GM12874 (cell line): ENCODE results near the gene CSNK1D.

ENCODE experiments used
- TF ChIP-seq, protein P1 (sequence below): IDR thresholded peaks from 2 replicates; pipeline ENCODE4 v1.5.1; 2011; ENCODE audit warnings: low read depth, mild to moderate bottlenecking, control low read depth, low read length, moderate library complexity; ENCODE audit not compliant: insufficient read depth

CSNK1D gene

DNA sequence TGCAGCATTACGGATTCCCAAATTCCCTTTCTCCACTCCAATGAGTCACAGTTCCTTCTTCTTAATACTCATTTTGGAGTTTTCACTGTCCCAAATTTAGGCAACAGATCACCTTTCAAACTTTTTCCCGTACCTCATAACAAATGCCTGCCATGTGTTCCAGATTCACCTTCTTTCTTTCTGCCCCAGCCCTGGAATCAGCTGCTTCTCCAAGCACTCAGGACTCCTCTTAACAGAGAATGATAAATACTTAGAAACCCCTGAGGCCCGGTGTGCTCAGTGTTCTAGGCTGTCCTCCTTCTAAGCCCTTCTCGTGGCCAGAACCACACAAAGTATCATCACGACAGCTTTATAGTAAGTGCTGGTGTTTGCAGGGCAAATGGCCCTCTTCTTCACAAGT is 14.9 kb downstream of the CSNK1D start:
- TF ChIP-seq, protein P1, sequence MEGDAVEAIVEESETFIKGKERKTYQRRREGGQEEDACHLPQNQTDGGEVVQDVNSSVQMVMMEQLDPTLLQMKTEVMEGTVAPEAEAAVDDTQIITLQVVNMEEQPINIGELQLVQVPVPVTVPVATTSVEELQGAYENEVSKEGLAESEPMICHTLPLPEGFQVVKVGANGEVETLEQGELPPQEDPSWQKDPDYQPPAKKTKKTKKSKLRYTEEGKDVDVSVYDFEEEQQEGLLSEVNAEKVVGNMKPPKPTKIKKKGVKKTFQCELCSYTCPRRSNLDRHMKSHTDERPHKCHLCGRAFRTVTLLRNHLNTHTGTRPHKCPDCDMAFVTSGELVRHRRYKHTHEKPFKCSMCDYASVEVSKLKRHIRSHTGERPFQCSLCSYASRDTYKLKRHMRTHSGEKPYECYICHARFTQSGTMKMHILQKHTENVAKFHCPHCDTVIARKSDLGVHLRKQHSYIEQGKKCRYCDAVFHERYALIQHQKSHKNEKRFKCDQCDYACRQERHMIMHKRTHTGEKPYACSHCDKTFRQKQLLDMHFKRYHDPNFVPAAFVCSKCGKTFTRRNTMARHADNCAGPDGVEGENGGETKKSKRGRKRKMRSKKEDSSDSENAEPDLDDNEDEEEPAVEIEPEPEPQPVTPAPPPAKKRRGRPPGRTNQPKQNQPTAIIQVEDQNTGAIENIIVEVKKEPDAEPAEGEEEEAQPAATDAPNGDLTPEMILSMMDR = no peak

DNA sequence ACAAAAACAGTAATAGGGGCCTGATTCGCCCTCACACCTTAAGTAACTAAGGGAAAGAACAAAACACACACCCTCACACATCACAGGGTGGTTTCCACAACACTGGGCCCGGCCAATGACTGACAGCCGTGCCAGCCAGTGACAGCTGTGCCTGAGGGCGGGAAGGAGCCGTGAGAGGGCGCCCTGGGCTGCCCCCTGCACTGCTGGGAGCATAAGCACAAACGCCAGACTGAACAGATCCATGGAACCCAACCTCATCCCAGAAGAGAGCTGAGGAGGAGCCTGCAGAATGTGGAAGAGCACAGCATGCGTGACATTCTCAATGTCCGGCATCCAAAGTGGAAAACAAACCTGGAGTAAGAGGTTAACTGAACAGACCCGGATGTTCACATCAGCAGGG is 16.0 kb downstream of the CSNK1D start:
- TF ChIP-seq, protein P1 = no peak

DNA sequence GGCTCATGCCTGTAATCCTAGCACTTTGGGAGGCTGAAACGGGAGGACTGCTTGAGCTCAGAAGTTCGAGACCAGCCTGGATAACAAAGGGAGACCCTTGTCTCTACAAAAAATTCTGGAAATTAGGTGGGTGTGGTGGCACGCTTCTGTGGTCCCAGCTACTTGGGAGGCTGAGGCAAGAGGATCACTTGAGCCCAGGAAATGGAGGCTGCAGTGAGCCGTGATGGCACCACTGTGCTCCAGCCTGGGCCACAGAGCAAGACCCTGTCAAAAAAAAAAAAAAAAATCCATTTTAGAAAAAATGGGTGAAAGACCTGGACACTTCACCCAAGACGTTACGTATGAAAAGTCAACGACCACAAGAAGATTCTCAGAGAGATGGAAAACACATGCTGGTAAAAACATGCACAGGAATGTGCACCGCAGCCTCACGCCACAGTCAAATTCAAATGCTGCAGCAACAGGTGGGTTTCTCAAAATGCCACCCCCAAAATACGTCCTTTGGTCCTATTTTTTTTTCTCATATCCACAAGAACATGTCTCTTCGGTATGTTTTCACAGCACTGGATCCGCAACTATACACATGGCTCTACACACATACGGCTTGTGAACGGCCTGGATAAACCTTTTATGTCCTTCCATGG is 17.1 kb downstream of the CSNK1D start:
- TF ChIP-seq, protein P1 = no peak

DNA sequence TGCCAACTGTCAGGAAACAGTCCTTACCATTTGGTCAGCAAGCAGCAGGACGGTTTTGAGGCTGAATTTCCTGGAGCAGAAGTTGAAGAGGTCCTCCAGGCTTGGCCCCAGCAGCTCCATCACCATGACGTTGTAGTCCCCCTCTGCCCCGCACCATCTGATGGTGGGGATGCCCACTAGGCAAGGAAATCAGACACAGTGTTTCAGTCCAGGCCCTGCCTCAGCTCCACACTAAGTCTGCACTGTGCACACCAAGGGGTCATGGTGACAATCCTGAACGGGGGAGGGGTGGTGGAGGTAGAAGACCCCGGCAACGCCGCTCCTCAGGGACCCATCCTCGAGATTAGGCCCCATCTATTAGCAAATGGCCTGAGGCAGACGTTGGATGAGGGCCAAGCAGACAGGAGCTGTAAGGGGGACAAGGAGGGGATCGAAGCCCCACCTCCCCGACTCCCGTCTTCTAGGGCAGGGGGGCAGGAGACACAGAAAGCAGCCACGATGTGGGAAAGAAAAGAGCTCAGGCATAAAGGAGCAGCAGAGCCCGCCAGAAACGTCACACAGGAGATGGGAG is 18.0 kb downstream of the CSNK1D start:
- TF ChIP-seq, protein P1 = no peak

DNA sequence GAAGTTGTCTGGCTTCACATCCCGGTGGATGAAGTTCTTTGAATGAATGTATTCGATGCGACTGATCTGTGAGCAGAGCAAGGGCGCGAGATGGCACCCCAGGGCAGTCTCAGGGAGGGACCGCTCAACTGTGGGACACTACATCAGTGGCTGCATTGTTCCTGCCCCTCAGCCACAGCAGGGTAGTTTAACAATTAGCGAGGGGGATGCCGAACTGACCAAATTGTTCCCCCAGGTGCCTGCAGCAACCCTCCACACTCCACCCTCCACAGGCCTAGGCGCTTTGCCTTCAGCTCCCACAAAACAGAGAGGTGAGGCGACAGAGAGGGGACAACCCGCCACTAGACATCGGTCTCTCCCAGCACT is 20.3 kb downstream of the CSNK1D start:
- TF ChIP-seq, protein P1 = no peak

DNA sequence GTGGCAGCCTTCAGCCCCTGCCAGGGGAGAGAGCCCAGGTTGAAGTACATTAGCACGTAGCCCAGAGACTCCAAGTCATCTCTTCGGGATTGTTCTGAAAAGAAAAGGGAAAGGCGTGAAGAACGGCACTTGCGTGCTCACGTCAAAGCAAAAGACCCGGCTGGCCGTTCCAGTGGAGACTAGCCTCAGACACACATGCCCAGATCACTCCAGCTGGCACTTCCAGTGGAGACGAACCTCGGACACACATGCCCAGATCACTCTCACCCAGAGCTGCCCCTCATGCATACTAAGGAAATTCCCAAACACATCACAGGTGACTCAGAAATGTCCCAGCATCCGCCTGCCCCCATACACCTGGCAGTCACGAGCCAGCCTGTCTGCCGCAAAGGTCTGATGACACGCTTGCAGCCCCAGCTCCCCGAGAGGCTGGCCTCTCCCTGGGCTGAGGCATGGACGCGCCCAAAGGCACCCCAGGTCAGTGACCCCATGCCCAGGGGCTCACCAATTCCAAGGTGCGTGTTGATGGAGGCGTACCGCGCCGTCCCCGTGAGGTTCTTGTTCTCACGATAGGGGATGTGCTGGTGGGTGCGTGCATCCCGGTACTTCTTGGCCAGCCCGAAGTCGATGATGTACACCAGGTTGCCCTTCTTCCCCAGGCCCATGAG is 20.9 kb downstream of the CSNK1D start:
- TF ChIP-seq, protein P1 = no peak

DNA sequence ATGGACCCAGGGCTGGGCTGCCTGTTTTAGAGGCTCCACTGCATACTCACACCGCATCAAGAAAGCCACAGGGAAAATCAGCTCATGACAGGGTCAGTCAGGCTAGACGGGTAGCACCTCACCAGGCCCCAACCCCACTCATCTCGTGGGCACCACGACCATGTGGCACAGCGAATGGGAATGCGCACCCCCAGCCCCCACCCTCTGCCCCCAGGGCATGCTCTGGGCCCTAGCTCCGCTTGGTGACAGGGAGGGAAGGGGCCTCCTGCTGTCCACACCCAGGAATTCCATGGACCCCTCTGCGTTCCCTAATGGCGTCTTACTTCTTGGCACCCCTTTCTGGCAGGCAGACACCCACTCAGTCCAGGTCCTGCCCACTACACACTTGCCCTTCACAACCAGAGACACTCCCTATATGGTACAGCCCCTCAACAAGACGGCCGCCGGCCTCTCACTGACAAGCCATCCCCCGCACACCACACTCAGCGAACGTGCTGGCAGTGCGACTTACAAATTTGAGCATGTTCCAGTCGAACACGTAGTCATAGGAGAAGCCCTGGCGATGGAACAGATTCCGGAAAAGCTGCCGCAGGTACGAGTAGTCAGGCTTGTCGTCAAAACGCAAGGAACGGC is 22.5 kb downstream of the CSNK1D start:
- TF ChIP-seq, protein P1 = no peak
